GM19438 (cell line): ENCODE data around the gene MACROD2.
"Not testable (repeated sequence)": the region's sequence is repeated elsewhere in the genome, so short reads cannot be mapped to it uniquely, and the experiment has no call there.

Source experiments
- ATAC-seq: cut with Tn5 transposase; IDR thresholded peaks from one replicate; pipeline ENCODE4 v1.9.1; 2021; ENCODE audit warnings: low read depth; ENCODE audit not compliant: unreplicated experiment

Gene MACROD2

DNA sequence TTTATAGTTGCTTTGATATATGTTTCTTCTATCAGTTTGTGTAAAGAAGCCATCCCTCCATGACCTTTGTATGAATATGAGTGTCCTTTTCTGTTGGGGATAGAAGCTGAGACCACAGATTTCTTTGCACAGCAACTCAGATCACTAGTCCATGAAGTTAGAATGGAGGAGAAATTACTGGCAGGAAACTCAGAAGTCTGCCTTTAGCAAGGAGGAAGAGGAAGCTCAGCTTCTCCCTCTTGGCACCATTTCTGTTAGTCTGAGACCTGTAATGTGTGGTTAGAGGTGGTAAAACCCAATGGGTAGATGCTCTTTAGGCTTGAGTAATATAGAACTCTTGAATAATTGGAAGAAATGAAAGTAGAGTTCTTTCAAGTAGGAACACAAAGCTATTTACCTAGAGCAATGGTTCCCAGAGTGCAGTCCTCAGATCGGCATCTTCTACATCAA lies 1337.4 kb downstream of the MACROD2 start:
- ATAC-seq: peak; percentile 82

DNA sequence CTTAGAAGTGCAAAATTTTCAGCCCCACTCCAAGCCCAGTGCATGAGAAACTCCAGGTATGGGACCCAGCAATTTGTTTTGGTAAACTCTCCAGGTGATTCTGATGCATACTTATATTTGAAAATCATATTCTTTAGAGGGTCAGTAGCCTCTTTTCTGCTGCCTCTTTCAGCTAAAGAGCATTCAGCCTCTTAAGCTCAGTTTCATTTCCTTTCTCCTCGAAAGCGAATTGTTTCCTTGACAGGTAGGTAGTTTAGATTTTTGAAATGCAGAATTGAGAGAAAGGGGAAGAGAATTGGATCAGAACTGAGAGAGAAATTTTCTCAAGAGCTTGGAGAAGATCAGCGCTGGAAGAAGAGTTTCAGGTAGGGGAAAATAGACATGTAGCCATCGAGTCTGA lies 1337.9 kb downstream of the MACROD2 start:
- peak; percentile 48 for ATAC-seq

GRCh38 chr20:15336011-15336410 lies 1340.7 kb downstream of the MACROD2 start:
- no peak for ATAC-seq

DNA sequence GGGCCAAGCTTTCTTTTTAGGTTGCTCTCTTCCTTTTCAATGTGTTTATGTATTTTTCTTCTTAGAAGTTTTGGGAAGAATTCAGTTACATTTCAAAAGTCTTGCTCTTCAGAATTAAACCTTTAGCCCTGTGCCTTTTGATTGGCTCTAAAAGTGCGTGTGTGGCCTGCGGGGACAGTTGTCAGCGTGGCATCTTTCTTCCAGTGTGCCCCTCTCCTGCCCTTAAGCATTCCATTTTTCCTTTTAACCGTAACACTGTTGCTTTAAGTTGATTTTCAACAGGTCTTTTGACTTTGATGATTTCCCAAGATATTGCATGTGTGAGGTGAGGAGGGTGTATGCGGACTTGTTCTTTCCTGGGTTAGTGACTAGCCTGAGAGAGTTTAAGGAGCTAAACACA lies 1341.2 kb downstream of the MACROD2 start:
- no peak for ATAC-seq

- ATAC-seq: no peak
Observed at GRCh38 chr20:15339264-15339663, 1343.9 kb downstream of the MACROD2 start.

GRCh38 chr20:15342991-15343523 lies 1347.7 kb downstream of the MACROD2 start:
- ATAC-seq: no peak

GRCh38 chr20:15345287-15345686 lies 1350.0 kb downstream of the MACROD2 start:
- ATAC-seq: no peak

GRCh38 chr20:15346657-15347280 lies 1351.5 kb downstream of the MACROD2 start:
- no peak for ATAC-seq

GRCh38 chr20:15359056-15359455 lies 1363.7 kb downstream of the MACROD2 start:
- no peak for ATAC-seq

- ATAC-seq: no peak
Observed at GRCh38 chr20:15362849-15363248, 1367.5 kb downstream of the MACROD2 start.

GRCh38 chr20:15364781-15365180 lies 1369.5 kb downstream of the MACROD2 start:
- no peak for ATAC-seq

GRCh38 chr20:15370370-15370769 lies 1375.1 kb downstream of the MACROD2 start:
- ATAC-seq: no peak

- no peak for ATAC-seq
Observed at GRCh38 chr20:15374682-15375081, 1379.4 kb downstream of the MACROD2 start.

GRCh38 chr20:15375836-15376235 lies 1380.5 kb downstream of the MACROD2 start:
- ATAC-seq: no peak

DNA sequence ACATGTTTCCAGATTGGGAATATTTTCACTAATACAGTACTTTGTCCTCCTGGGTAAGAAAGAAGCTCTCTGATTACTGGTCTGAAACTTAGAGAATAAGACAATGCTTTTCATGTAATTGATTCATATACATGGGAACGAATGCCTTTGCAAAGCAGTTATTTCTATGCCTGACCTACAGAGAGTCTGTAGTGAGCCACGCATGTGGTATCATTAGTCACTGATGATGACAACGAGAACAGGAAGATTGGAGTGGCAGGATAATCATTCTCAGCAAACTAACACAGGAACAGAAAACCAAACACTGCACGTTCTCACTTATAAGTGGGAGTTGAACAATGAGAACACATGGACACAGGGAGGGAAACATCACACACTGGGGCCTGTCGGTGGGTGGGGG lies 1382.3 kb downstream of the MACROD2 start:
- not testable (repeated sequence) for ATAC-seq

GRCh38 chr20:15378151-15378550 lies 1382.8 kb downstream of the MACROD2 start:
- no peak for ATAC-seq

GRCh38 chr20:15379681-15380296 lies 1384.5 kb downstream of the MACROD2 start:
- ATAC-seq: no peak

GRCh38 chr20:15380770-15381169 lies 1385.5 kb downstream of the MACROD2 start:
- ATAC-seq: no peak

- no peak for ATAC-seq
Observed at GRCh38 chr20:15387228-15387627, 1391.9 kb downstream of the MACROD2 start.

GRCh38 chr20:15395457-15395856 lies 1400.1 kb downstream of the MACROD2 start:
- ATAC-seq: no peak

- ATAC-seq: no peak
Observed at GRCh38 chr20:15396026-15396425, 1400.7 kb downstream of the MACROD2 start.

- no peak for ATAC-seq
Observed at GRCh38 chr20:15396900-15397299, 1401.6 kb downstream of the MACROD2 start.
